ENCODE measurements around the gene QRFP.

DNA sequence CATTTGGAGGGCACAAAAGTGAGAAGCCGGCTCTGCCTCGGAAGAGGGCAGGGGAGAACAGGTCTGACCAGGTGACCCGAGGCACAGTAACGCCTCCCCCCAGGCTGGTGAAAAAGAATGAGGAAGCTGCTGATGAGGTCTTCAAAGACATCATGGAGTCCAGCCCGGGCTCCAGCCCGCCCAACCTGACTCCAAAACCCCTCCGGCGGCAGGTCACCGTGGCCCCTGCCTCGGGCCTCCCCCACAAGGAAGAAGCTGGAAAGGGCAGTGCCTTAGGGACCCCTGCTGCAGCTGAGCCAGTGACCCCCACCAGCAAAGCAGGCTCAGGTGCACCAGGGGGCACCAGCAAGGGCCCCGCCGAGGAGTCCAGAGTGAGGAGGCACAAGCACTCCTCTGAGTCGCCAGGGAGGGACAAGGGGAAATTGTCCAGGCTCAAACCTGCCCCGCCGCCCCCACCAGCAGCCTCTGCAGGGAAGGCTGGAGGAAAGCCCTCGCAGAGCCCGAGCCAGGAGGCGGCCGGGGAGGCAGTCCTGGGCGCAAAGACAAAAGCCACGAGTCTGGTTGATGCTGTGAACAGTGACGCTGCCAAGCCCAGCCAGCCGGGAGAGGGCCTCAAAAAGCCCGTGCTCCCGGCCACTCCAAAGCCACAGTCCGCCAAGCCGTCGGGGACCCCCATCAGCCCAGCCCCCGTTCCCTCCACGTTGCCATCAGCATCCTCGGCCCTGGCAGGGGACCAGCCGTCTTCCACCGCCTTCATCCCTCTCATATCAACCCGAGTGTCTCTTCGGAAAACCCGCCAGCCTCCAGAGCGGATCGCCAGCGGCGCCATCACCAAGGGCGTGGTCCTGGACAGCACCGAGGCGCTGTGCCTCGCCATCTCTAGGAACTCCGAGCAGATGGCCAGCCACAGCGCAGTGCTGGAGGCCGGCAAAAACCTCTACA lies 11.8 kb downstream of the QRFP start:
- TF ChIP-seq, protein P1, sequence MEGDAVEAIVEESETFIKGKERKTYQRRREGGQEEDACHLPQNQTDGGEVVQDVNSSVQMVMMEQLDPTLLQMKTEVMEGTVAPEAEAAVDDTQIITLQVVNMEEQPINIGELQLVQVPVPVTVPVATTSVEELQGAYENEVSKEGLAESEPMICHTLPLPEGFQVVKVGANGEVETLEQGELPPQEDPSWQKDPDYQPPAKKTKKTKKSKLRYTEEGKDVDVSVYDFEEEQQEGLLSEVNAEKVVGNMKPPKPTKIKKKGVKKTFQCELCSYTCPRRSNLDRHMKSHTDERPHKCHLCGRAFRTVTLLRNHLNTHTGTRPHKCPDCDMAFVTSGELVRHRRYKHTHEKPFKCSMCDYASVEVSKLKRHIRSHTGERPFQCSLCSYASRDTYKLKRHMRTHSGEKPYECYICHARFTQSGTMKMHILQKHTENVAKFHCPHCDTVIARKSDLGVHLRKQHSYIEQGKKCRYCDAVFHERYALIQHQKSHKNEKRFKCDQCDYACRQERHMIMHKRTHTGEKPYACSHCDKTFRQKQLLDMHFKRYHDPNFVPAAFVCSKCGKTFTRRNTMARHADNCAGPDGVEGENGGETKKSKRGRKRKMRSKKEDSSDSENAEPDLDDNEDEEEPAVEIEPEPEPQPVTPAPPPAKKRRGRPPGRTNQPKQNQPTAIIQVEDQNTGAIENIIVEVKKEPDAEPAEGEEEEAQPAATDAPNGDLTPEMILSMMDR (IDR thresholded peaks at IDR 0.05): no peak
- no peak for TF ChIP-seq POLR2A (IDR thresholded peaks at IDR 0.05)

Measured in thyroid gland (tissue), 4 donors.